Esophagus muscularis mucosa (tissue), 4 donors: ENCODE data around the gene SLC25A39. TPM values are rescaled to one million over a fixed set of nuclear protein-coding genes. Genes with fewer than 3 reads are reported as not detected.

Experiments
- DNase-seq: peaks from one replicate; pipeline ENCODE4 v3.0.0-alpha.2; 2017; ENCODE audit errors: extremely low spot score
- H3K27ac ChIP-seq, 4 donors: fragments of 200-600 bp; sonication (generic); replicated peaks in 1 of 4; 1 replicate in 3 of 4; 2 replicates in 1 of 4; pipeline ENCODE4 v1.5.1; 2016 to 2019; ENCODE audit warnings: mild to moderate bottlenecking in 1 of 4
- H3K27me3 ChIP-seq, 4 donors: fragments of 200-600 bp; sonication (generic); one replicate each; pipeline versions ENCODE4 v1.5.1 to v1.6.0; 2016 to 2019
- H3K36me3 ChIP-seq, 4 donors: fragments of 200-600 bp; sonication (generic); one replicate each; pipeline ENCODE4 v1.5.1; 2016 to 2019
- H3K4me1 ChIP-seq, 4 donors: fragments of 200-600 bp; sonication (generic); one replicate each; pipeline ENCODE4 v1.5.1; 2016 to 2019
- H3K4me3 ChIP-seq, 4 donors: fragments of 200-600 bp; sonication (generic); 1 replicate in 2 of 4; 2 replicates in 2 of 4; pipeline ENCODE4 v1.5.1; 2016 to 2019; ENCODE audit warnings: mild to moderate bottlenecking in 4 of 4, moderate library complexity in 1 of 4
- H3K9me3 ChIP-seq, 4 donors: fragments of 200-600 bp; sonication (generic); 1 replicate in 3 of 4; 2 replicates in 1 of 4; pipeline ENCODE4 v1.5.1; 2016 to 2019
- CTCF ChIP-seq, 3 experiments: fragments of 200-600 bp in 2 of 3; fragments of 450-650 bp in 1 of 3; sonication (generic) in 2 of 3; IDR thresholded peaks; one replicate each; pipeline ENCODE4 v1.5.1; 2017 to 2019; ENCODE audit warnings: antibody characterized with exemption in 3 of 3, mild to moderate bottlenecking in 2 of 3, moderate library complexity in 1 of 3
- EP300 ChIP-seq: sonication (generic); formaldehyde crosslinking; IDR thresholded peaks from one replicate; pipeline ENCODE4 v1.6.1; 2017; ENCODE audit warnings: antibody characterized with exemption
- POLR2A ChIP-seq: fragments of 450-650 bp; IDR thresholded peaks from one replicate; pipeline ENCODE4 v1.6.1; 2017; ENCODE audit warnings: antibody characterized with exemption, moderate library complexity, mild to moderate bottlenecking, low read depth
- POLR2AphosphoS5 ChIP-seq, 2 donors: sonication (generic); formaldehyde crosslinking; IDR thresholded peaks; one replicate each; pipeline ENCODE4 v1.6.1; 2017; ENCODE audit warnings: antibody characterized with exemption in 2 of 2
- WGBS: methylation state at CpG from one replicate; pipeline ENCODE4 v1.1.5; 2018; 5-methylcytosine and 5-hydroxymethylcytosine counted together
- intact Hi-C: fragments of 100-400 bp; cut with DNase I; formaldehyde crosslinking; loops from one replicate; pipeline ENCODE4 v1.15.1; 2023
- total RNA-seq, 4 donors: library from RNA; depleted of rRNA; stranded (reverse); fragments of >200 nt; gene quantifications; one replicate each; pipeline versions ENCODE4 v1.1.0 to v1.2.1, GENCODE V29; 2016

SLC25A39 gene
- total RNA-seq, 4 donors from 2014 or later: 41.1 to 69.0 (median 56.8) TPM

- TF ChIP-seq POLR2AphosphoS5 (IDR thresholded peaks at IDR 0.05) (no peak), POLR2A (no peak), CTCF (IDR thresholded peaks at IDR 0.05) (no peak), EP300 (no peak)
- Histone ChIP-seq H3K27ac (no peak overlapping the region), H3K9me3 (no peaks in the 10 kb centered on the region), H3K36me3 (peaks cover 7 to 12% (median 10%) of the 10 kb centered on the region in 4 donors), H3K27me3 (peaks cover 9 to 69% (median 39%) of the 10 kb centered on the region in 4 donors), H3K4me3 (peak overlapping the region; percentile 32 to 56 (median 36)), H3K4me1 (peaks cover 5 to 25% (median 18%) of the 10 kb centered on the region in 4 donors)
- intact Hi-C loops: no loop called here
- WGBS: 7% methylated on average over 6 of the region's 81 CpGs
- DNase-seq: no peak
Observed at GRCh38 chr17:44314869-44315661, 9.6 kb downstream of the SLC25A39 start.

- H3K9me3 ChIP-seq: no peaks in the 10 kb centered on the region
- H3K36me3 ChIP-seq: peaks cover 1 to 7% (median 4%) of the 10 kb centered on the region in 4 donors
- no peak for DNase-seq
- intact Hi-C loops: no loop called here
- 32% methylated on average over 8 of the region's 11 CpGs for WGBS
- TF ChIP-seq CTCF (IDR thresholded peaks at IDR 0.05): no peak
- TF ChIP-seq POLR2AphosphoS5 (IDR thresholded peaks at IDR 0.05): no peak
- no peak for TF ChIP-seq EP300
- no peak for TF ChIP-seq POLR2A
- peaks cover 9 to 69% (median 39%) of the 10 kb centered on the region in 4 donors for H3K27me3 ChIP-seq
- H3K4me1 ChIP-seq: peaks cover 5 to 25% (median 19%) of the 10 kb centered on the region in 4 donors
- no peak overlapping the region for H3K4me3 ChIP-seq
- no peak overlapping the region for H3K27ac ChIP-seq
Observed at GRCh38 chr17:44314524-44314868, 10.1 kb downstream of the SLC25A39 start.

DNA sequence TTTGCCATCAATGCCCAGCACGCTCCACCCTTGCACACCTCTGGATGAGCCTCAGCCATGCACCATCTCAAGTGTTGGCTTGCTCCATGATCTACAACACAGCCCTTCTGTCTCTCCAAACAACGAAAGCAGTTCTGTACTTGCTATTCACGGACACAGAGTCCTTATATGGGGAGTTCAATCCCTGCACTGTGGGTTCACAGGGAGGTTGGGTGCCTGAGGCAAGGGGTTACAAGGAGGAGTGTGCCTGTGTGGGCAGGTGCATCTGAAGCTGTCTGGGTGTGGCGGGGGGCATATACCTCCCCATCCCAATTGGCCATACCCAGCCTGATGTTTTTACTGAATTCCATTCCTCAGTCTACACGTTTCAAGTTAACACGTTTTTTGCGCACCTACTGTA lies 10.6 kb downstream of the SLC25A39 start:
- Histone ChIP-seq H3K4me3 (no peak overlapping the region), H3K36me3 (peaks cover 0 to 2% (median 0%) of the 10 kb centered on the region in 4 donors), H3K27me3 (peaks cover 9 to 69% (median 39%) of the 10 kb centered on the region in 4 donors), H3K27ac (no peak overlapping the region), H3K4me1 (peaks cover 5 to 28% (median 23%) of the 10 kb centered on the region in 4 donors), H3K9me3 (no peaks in the 10 kb centered on the region)
- intact Hi-C loops: no loop called here
- no peak for DNase-seq
- TF ChIP-seq POLR2A (no peak), EP300 (no peak), CTCF (IDR thresholded peaks at IDR 0.05) (no peak), POLR2AphosphoS5 (IDR thresholded peaks at IDR 0.05) (no peak)
- 71% methylated on average over 7 of the region's 7 CpGs for WGBS

DNA sequence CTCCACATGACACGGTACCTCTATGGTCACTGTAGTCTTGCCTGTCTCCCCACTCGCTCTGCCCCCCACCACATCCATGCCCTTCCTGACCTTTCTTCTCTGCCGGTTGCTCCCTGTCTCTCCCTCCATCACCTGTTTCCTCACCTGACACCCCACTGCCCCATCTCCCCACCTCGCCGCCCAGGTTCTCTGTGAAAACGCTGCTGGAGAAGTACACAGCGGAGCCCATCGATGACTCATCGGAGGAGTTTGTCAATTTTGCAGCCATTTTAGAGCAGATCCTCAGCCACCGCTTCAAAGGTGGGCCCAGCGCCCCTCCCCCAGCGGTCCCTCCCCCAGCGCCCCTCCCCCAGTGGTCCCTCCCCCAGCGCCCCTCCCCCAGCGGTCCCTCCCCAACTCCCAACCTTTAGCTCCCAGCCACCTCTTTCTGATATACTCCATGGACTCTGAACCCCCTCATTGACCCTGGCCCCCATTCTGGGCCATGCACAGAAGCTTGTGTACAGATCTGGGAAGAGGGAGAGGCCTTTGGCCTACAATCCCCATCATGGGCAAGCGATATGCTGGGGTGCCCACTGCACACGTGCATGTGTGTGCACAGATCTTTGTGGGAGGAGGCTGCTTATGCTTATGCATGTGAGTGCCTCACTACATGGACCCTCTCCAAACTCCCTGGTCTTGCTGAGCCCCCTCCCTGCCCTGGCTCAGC lies 12.1 kb downstream of the SLC25A39 start:
- TF ChIP-seq EP300 (no peak), POLR2A (no peak), POLR2AphosphoS5 (IDR thresholded peaks at IDR 0.05) (no peak), CTCF (IDR thresholded peaks at IDR 0.05) (no peak)
- no peak for DNase-seq
- no peak overlapping the region for H3K27ac ChIP-seq
- H3K9me3 ChIP-seq: no peaks in the 10 kb centered on the region
- H3K36me3 ChIP-seq: no peaks in the 10 kb centered on the region
- H3K4me1 ChIP-seq: peaks cover 17 to 43% (median 38%) of the 10 kb centered on the region in 4 donors
- 71% methylated on average over 15 of the region's 17 CpGs for WGBS
- no peak overlapping the region for H3K4me3 ChIP-seq
- peaks cover 9 to 62% (median 38%) of the 10 kb centered on the region in 4 donors for H3K27me3 ChIP-seq
- intact Hi-C loops: no loop called here
